Left ventricle myocardium superior (tissue), 1 donor: ENCODE results near the gene CNPY2. TPM values are rescaled to one million over a fixed set of nuclear protein-coding genes. Genes with fewer than 3 reads are reported as not detected.
"Not testable (repeated sequence)": the region's sequence is repeated elsewhere in the genome, so short reads cannot be mapped to it uniquely, and the experiment has no call there.

Source experiments
- ATAC-seq: fragments of 200-7000 bp; cut with Tn5 transposase; one replicate; pipeline ENCODE4 v1.9.1; 2020; ENCODE audit warnings: mild to moderate bottlenecking, moderate library complexity
- DNase-seq: peaks from one replicate; pipeline ENCODE4 v3.0.0-alpha.2; 2020
- intact Hi-C: fragments of 100-400 bp; cut with micrococcal nuclease; formaldehyde crosslinking; loops from one replicate; pipeline ENCODE4 v1.11.0; 2022
- total RNA-seq: library from RNA; stranded (reverse); fragmentation: NEBNext Ultra II Directional; extraction: Animal tissue kit (Norgen Biotek cat#: 25700); gene quantifications from one replicate; pipeline ENCODE4 v1.2.1, GENCODE V29; 2021
- donor health status: DM: no; HTN: yes; CAD: no; lungs with severe emphysema.

The CNPY2 gene
- total RNA-seq, 1 donor from 2014 or later, result 32.3 TPM

DNA sequence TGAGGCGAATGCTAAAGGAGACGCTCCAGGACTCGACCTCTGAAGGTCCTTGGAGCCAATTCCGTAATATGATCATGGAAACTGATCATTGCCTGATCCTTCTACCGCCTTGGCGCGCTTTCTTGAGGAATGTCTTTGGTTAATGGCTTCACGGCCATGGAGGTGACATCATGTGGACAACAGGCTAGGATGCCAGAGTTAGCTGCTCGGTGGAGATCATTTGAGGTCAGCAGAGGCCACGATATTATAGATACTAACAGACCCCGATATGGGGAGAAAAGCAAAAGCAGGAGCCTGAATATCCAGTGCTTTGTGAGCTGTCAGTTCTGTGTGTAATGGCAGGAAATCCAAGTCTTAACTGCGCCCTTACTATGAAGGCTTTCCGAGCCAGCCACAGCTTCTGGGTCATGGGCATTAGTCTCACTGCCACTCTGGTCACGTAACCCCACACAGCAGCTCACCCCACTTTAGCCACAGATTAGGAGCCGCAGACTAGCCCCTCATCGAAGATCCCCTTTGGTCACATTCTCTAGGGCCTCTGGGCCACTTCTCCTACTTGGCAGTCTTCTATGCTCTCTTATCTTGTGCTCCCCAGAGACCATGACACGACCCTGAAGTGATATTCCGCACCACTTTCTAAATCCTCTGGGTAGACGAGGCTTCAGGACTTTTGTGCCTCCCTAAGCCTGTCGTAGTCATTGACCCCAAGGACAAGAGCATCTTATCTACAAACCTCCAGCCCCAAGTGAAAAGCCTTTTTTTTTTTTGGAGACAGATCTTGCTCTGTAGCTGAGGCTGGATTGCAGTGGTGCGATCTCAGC lies 14.9 kb downstream of the CNPY2 start:
- DNase-seq, result no peak
- intact Hi-C loops, result no loop called here

GRCh38 chr12:56299853-56300643 lies 15.7 kb downstream of the CNPY2 start, which contains the start of gene CS:
CS (minus strand) TSS chr12:56300330; CDS start chr12:56300201, 129 bp downstream.
- peak; percentile 99 for DNase-seq
- intact Hi-C loops, result no loop called here
- ATAC-seq, result peak; percentile 97

More for the DNA sequence above, 14.9 kb downstream of the CNPY2 start:
- peak; percentile 17 for ATAC-seq

DNA sequence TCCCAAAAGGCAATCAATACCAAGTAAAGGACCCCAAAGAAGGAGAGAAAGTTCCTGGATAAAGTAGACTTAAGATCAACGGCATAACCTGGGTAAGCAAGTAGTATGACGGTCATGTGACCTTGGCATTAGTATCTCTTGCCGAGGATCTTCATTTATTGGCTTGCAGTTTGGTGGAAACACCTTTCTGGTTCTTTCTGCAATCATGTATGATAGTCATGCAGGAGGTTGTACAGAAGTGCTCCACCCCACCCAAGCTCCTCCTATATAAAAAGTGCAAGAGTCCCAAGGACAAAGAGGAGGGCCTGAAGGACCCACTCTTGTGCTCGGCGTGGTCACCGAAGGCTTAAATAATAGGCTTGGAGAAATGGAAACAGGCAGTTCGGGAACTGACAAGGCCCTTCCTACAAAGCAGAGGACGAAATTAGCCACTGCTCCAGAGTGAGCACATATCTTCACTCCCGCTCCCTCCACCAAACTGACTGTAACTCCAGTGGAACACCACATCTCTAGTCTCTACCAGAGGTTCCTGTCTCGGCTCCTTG lies 16.4 kb downstream of the CNPY2 start:
- DNase-seq, result no peak
- intact Hi-C loops, result no loop called here
- ATAC-seq, result peak; percentile 7

- intact Hi-C loops, result no loop called here
- DNase-seq (no peak), ATAC-seq (no peak)
Measured at GRCh38 chr12:56298828-56299227, 17.0 kb downstream of the CNPY2 start.

GRCh38 chr12:56297400-56297799 lies 18.4 kb downstream of the CNPY2 start:
- intact Hi-C loops, result no loop called here
- ATAC-seq, result no peak
- no peak for DNase-seq

DNA sequence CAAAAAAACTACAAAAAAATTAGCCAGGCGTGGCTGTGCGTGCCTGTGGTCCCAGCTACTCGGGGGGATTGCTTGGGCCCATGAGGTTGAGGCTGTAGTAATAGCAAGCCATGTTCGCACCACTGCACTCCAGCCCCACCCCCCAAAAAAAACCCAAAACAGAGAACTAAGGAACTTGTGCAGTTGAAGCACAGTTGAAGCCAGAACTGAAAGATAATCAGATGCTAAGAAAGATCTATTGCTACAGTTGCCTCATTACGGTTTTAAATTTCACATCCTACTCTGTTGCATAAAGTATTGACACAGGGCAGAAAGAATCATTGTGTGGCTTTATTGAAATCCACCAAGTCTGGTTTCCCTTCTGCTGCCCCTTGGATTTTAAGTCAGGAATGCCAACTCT lies 19.5 kb downstream of the CNPY2 start:
- intact Hi-C loops, result no loop called here
- ATAC-seq, result no peak
- no peak for DNase-seq

- DNase-seq (no peak), ATAC-seq (no peak)
- intact Hi-C loops, result no loop called here
Measured at GRCh38 chr12:56293795-56294194, 22.0 kb downstream of the CNPY2 start.

GRCh38 chr12:56288705-56289387 lies 26.9 kb downstream of the CNPY2 start:
- DNase-seq (no peak), ATAC-seq (no peak)
- intact Hi-C loops, result no loop called here

DNA sequence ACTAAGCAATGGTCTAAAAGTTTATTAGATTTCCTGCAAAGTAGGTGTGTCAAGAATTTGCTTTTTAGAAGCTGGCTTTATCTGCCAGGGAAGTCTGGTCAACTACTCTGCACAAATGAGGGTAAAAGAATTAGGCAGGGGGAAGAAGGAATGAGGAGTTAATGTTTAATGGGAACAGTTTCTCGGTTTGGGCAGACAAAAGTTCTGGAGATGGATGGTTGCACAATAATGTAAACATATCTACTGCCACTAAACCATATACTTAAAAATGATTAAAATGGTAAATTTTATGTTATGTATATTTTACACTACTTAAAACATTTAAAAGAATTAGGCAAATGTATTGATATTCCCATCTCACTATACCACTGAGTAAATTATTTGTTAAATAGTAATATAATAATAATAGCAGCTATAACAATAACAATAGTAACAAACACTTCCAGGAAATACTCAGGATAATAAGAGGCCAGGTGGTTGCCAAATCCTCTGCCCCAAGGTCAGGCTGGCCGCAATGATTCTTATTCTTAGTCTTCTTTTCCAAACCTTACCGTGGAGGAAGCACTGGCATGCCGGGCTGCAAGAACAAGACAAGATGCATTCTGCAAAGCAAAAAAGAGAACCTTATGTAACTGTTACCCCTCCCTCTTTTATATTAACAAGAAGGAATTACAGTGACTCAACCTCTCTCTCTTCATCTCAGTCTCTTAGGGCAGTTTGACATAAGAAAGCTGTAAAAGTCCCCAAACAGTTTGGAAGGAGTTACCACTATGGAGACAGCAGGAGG lies 29.6 kb downstream of the CNPY2 start:
- peak; percentile 20 for ATAC-seq
- intact Hi-C loops, result no loop called here
- DNase-seq, result no peak

GRCh38 chr12:56284263-56284662 lies 31.5 kb downstream of the CNPY2 start:
- DNase-seq, ATAC-seq, intact Hi-C loops: not testable (repeated sequence)

DNA sequence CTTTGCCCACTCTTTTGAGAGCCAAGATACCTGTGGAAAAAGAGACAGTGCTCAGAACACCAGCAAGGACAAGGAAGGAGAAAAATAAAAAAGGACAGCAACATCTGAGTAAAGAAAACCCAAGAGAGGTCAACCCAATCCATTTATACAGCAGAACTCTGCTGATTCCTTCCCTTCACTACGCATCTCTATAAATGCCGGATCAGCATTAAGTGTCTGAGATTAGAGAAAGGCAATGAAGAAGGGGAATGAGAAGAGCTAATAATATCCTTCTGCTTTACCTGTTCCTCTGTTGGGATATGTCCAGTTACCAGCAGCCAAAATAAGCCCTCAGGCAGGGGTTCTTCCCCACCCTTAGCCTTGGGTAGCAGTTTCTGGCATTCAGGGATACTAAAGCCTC lies 33.2 kb downstream of the CNPY2 start:
- no peak for DNase-seq
- intact Hi-C loops, result no loop called here
- ATAC-seq, result no peak

GRCh38 chr12:56282030-56282429 lies 33.8 kb downstream of the CNPY2 start:
- intact Hi-C loops, result no loop called here
- no peak for ATAC-seq

GRCh38 chr12:56280849-56281248 lies 34.9 kb downstream of the CNPY2 start:
- intact Hi-C loops, result no loop called here
- no peak for ATAC-seq
- DNase-seq, result no peak

More at GRCh38 chr12:56282030-56282429, 33.8 kb downstream of the CNPY2 start:
- DNase-seq, result no peak

- intact Hi-C loops, result no loop called here
- DNase-seq (no peak), ATAC-seq (no peak)
Measured at GRCh38 chr12:56278905-56279304, 36.9 kb downstream of the CNPY2 start.

DNA sequence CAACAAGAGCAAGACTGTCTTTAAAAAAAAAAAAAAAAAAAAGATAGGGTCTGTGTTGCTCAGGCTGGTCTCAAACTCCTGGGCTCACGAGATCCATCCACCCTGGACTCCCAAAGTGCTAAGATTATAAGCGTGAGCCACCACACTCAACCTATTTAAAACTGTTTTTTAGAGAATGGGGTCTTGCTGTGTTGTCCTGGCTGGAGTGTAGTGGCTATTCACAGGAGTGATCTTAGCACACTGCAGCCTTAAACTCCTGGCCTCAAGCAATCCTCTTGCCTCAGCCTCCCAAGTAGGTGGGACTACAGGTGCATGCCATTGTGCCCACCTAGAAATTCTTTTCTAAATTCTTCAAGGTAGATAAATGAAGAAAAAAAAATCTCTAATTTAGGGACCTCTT lies 41.5 kb downstream of the CNPY2 start:
- no peak for ATAC-seq
- DNase-seq, result no peak
- intact Hi-C loops, result no loop called here

DNA sequence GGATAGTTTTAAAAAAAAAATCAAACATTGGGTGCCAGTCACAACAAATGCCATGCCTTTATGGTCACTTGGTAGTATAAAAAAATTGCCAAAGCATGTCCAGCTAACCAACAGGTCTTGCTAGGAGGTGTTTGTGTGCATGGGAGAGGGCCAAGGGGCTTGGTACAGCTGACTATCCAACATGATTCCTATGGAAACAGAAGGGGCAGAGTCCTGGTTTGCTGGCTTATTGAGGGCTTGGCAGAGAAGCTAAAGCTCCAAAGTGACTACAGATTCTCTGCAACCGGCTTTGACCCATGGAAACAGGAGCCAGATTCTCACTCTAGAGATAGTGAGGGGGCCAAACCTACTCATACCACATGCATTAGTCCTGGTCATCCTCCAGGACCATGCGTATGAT lies 43.3 kb downstream of the CNPY2 start:
- intact Hi-C loops, DNase-seq: not testable (repeated sequence)
- peak; percentile 6 for ATAC-seq

DNA sequence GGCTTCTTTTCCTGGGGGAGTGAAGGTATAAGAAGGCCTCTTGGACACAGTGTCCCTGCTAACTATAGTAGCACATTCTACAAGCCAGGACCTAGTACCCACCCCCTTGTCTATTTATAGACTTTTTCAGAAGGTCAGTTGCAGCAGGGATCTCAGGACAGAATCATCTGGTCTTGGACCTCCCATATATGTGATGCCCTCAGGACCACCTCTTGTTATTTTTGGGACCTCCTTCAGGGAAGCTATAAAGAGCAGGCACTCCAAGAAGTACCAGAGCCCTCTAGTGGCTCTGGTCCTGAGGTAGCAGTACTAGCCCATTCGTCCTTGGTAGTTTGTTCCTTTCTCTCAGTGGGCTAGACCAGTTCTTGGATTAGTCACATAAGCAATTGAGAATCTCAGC lies 44.8 kb downstream of the CNPY2 start:
- ATAC-seq (peak; percentile 60), DNase-seq (no peak)
- intact Hi-C loops, result no loop called here

GRCh38 chr12:56267443-56268071 lies 48.2 kb downstream of the CNPY2 start:
- ATAC-seq, result peak; percentile 50
- intact Hi-C loops, result no loop called here
- no peak for DNase-seq
